ENCODE measurements around the gene FAM90A1.
"Not testable (repeated sequence)": the region's sequence is repeated elsewhere in the genome, so short reads cannot be mapped to it uniquely, and the experiment has no call there.

FAM90A1 gene, protein sequence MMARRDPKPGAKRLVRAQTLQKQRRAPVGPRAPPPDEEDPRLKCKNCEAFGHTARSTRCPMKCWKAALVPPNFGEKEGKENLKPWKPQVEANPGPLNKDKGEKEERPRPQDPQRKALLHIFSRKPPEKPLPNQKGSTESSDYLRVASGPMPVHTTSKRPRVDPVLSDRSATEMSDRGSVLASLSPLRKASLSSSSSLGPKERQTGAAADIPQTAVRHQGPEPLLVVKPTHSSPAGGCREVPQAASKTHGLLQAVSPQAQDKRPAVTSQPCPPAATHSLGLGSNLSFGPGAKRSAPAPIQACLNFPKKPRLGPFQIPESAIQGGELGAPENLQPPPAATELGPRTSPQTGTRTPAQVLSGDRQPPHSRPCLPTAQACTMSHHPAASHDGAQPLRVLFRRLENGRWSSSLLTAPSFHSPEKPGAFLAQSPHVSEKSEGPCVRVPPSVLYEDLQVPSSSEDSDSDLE

DNA sequence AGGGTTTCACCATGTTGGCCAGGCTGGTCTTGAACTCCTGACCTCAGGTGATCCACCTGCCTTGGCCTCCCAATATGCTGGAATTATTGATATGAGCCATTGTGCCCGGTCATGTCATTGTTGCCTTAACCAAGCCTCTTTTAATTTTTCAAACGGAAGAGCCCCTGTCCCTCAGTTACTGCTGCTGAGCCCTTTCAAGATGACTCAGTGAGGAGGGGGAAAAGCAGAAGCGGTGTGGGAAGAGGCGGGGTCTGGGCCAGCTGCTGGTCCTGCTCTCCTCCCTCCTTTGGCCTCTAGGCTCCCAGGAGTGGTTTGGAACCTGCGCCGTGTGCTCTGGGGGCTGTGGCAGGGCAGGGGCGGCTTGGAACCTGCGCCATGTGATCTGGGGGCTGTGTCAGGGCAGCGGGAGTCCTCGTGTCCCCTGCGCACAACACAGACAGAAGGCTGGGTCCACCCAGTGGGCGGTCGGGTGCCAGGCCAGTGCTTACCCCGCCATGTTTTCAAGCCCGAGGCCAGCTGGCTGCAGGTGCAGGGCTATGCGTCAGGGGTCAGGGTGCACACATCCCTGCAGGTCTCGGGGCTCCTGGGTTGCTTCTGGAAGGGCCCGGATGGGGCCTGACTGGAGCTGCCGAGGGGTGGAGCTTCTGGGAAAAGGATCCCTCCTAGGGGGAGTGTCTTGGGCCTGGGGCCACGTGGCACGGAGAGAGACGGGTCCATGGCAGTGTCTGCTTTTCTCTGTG lies at the start of gene FAM90A1:
Gene FAM90A1 (minus strand): TSS at position 627 of the 740 bp plus-strand sequence. CDS start 2,786 bp downstream, outside the sequence.
- DNase-seq = peak; percentile 8 to 23

DNA sequence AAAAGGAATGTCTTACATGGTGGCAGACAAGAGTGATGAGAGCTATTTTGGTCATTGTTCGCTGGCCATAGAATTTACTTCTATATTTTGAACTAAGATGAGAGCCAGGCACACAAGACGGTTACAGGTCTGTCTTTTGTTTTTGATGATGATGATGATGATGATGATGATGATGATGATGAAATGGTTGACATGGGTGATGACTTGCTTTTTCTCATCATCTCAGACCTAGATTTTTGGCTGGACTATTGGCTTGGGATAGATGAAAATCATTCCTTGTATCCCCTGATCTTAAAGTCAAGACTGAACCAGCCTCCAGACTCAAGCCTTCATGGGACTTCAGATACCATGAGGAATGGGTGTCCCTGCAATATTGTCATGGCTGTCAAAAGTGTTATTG lies 49.0 kb upstream of the FAM90A1 start:
- not testable (repeated sequence) for DNase-seq

- peak in 1 of 2 donors; percentile 35 for DNase-seq
Observed at GRCh38 chr12:8266706-8267105, 39.3 kb upstream of the FAM90A1 start.

DNA sequence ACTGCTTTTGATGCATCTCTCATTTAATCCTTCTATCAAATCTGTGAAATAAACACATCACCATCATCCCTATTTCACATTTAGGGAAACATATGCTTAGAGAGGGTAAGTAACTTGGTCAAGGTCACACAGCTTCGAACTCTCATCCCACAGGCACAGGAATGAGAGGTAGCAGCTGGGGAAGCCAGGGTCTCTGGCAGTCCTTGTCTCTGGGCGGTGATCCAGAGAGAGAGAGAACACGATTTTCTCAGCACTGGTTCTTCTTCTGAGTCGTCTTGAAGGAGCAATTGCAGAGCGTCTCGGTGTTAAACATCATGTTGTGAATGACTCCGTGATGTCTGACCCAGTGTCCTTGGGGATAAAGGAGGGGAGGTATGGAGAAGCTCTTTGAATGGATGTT lies 36.8 kb upstream of the FAM90A1 start:
- not testable (repeated sequence) for DNase-seq

DNA sequence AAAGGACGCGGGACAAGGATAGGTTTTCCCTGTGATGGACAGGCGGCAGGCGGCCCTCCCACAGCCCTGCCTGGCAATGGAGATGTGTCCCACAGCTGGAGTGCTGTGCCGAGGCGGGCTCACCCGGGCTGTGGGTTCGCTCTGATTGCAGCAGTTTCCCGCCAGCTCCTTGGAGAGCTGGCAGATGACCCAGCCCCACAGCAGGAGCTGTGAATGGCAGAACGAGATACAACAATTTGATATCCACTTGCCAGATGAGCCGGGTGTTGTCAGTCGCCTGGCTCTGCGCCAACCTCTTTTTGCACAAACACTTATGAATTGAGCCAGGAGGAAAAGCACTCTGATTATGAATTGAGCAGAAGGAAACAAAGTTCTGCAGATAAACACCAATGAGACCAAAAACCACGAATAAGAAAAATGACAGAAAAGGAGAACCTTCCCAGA lies 33.7 kb upstream of the FAM90A1 start:
- not testable (repeated sequence) for DNase-seq

DNA sequence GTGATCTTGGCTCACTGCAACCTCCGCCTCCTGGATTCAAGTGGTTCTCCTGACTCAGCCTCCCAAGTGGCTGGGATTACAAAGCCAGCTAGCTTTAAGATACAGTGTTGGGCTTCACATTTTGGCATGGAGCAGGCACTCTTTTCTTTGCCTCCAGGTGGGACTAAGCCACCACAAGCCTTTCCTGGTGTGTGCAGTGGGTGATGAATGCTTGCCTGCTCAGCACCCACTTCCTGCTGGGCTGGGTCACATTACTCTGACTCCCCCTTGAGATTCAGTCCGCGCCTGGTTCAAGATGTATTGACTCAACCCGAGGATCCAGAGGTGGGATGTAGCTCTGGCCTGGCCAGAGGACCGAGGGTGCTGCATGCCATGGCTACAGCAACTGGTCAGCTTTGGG lies 28.9 kb upstream of the FAM90A1 start:
- not testable (repeated sequence) for DNase-seq

DNA sequence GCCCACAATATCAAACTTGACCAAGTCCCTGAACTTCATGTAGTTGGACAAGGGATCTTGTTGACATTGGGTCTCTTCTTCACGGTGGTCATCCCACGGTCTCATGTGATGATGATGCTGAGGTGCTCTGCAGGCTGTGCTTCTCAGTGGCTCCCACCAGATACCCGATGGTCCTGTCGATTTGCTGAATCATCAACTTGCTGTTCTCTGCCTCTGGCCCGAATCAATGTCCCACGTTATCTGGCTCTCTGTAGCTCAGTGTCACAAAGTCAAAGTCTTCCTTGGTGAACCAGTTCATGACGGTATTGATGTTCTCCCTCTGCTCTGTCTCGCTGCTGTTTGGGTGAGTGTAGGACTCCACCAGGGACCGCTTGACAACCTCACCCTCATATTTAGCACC lies 27.3 kb upstream of the FAM90A1 start:
- DNase-seq = not testable (repeated sequence)

DNA sequence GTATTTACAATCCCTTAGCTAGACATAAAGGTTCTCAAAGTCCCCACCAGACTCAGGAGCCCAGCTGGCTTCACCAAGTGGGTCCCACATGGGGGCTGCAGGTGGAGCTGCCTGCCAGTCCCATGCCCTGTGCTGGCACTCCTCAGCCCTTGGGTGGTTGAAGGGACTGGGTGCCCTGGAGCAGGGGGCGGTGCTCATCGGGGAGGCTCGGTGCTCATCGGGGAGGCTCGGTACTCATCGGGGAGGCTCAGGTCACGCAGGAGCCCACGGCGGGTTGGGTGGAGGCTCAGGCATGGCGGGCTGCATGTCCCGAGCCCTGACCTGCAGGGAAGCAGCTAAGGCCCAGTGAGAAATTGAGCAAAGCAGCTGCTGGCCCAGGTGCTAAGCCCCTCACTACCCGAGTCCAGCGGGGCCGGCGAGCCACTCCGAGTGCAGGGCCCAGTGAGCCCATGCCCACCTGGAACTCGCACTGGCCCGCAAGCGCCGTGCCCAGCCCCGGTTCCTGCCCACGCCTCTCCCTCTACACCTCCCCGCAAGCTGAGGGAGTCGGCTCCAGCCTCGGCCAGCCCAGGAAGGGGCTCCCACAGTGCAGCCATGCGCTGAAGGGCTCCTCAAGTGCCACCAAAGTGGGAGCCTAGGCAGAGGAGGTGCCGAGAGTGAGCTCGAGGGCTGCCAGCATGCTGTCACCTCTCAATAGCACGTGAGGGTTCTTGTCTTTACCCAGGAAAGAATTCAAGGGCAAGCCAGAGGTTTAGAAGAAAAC lies 24.8 kb upstream of the FAM90A1 start:
- not testable (repeated sequence) for DNase-seq

GRCh38 chr12:8251616-8252015 lies 24.2 kb upstream of the FAM90A1 start:
- not testable (repeated sequence) for DNase-seq

- DNase-seq = not testable (repeated sequence)
Observed at GRCh38 chr12:8246941-8247535, 19.6 kb upstream of the FAM90A1 start.

DNA sequence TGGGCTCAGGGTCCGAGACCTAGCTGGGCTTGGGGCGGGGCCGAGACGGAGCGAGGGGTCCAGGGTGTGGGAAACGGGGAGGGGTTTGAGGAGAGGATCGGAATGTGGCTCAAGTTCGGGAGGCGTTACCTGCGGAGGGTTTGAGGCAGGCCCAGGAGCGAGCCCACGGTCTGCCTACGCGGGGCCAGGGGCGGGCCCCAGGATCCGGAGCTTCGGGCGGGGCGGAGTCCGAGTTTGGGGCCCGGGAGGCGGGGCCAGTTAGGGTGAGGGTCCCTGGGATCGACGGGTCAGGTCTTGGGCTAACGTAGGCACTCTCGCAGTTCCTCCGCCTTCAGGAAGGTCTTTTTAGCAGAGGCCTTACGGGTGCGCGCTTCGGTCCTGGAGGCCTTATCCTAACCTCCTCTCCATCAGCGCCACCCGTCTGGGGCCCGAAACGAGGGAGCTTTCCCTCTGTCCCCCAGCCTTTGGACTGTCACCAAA lies 16.3 kb upstream of the FAM90A1 start:
- DNase-seq = not testable (repeated sequence)

GRCh38 chr12:8242880-8243681 lies 15.7 kb upstream of the FAM90A1 start:
- peak; percentile 99 for DNase-seq

- DNase-seq = not testable (repeated sequence)
Observed at GRCh38 chr12:8242622-8242879, 15.1 kb upstream of the FAM90A1 start.

DNA sequence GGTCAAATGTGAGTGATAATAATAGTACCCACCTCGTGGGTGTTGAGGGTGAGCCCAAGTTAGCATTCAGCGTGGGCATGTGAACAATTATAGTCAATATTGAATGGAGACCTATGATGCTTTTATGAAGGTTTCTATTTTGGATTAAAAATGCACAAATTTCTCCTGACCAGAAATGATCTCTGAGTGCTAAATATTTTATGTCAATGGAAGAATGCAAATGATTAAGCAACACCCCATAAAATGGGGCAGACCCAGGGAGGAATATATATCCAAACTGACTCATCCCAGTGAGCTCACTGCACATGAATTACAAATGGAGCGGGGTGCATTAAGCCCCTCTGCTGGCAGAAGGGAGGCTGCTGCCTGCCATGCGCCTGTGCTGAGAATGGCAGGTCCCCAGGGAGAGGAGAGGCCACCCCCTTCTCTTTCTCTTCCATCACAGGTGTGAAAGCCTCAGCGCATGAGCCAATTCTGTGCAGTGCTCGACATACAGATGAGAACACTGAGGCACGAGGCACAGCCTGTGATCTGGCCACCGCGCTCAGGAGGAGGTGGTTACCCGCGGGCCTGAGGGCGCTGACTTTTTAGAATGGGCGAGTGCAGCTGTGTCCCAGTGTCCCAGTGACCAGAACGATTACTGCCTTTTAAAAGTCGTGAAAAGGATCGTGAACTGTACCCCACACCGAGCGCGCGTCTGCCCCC lies 14.7 kb upstream of the FAM90A1 start:
- peak; percentile 25 to 28 for DNase-seq

DNA sequence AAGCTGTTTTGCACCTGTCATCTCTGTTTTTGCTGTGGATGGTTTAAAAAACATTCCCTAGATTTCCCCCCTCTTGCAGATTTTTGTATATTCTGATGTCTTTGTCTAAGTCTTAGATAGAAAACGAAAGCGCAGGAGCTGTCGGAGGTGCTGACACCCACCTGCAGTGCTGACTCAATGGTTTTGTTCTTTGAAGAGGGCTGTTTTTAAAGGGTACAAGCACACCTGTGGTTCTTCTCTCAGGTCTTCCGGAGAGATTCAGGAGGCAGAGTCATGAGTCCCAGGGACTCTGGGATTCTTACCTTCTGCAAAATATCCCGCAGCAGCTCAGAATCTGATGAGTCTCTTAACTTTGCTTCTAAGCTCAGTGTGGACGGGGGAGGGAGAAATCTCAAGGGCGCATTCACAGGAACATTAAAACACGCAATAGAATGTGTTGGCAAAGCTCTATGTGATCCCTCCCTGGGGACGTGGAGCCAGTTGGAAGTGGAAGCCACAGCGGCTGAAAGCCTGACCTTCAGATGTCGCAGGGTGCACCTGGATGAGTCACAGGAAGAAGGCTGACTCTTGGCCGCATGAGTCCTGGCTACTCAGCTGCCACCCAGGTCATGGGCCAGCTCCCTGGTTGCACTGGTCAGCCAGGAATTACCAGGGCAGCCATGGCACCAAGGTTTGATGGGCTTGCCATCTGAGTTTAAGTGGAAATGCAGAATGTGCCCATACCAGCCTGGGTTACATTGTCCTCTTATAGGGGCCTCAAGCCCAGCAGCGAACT lies 13.1 kb upstream of the FAM90A1 start:
- DNase-seq = not testable (repeated sequence)

DNA sequence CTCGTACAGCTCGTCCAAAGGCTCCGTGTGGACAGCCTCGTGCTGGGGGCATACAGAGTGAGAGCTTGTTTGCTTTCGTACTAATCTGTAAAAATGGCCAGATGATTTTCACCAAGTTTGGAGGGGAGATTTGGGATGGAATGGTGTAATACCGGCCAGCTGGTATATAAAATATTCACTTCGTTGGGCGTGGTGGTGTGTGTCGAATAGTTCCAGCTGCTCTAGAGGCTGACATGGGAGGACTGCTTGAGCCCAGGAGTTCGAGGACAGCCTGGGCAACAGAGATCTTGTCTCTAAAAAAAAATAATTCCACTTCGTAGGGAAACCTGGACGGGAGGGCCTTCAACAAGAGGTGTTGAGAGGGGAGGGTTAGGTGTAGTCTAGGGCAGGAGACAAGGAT lies 9.6 kb upstream of the FAM90A1 start:
- not testable (repeated sequence) for DNase-seq

GRCh38 chr12:8235316-8236157 lies 8.1 kb upstream of the FAM90A1 start:
- DNase-seq = not testable (repeated sequence)

GRCh38 chr12:8234746-8235145 lies 7.3 kb upstream of the FAM90A1 start:
- DNase-seq = not testable (repeated sequence)

DNA sequence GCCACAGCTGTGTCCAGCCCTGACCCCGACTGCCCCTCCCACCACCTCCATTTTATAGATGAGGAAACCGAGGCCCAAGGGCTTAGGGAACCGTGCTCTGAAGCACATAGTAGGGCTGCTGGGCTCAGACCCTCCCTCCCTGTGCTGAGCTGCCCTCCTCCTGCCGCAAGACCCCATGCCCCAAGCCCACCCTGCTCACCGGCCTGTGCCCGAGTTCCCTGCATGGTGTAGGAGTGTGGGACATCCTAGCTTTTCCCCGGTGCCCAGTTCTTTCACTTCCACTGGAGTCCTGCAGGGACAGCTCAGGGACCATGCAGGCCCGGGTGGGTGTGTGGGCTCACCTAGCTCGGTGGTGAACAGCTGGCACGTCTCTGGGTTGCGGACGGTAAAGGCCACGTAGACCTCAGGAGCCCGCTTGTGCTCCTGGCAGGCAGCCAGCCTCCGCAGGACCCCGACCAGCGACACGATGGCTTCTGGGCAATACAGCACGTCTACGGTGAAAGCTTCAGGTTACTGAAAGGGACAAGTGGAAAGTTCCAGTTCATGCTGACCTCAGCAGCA lies 6.6 kb upstream of the FAM90A1 start:
- not testable (repeated sequence) for DNase-seq

Data from CD4-positive, alpha-beta T cell treated with Interleukin-4 for 1 hour (primary cell).